HEK293 (cell line): ENCODE results near the gene BECN2.

Experiments used
- CTCF ChIA-PET: fragments of 350-600 bp; formaldehyde crosslinking; extraction: SDS; loops from one replicate; lab custom pipeline; 2021; ENCODE audit warnings: antibody characterized with exemption; lab: Yijun Ruan, JAX
- POLR2A ChIA-PET: fragments of 300-600 bp; formaldehyde crosslinking; extraction: SDS; loops from one replicate; lab custom pipeline; 2020; ENCODE audit warnings: antibody characterized with exemption, inconsistent platforms; lab: Yijun Ruan, JAX
- H3K27ac ChIP-seq: fragments of 200-500 bp; sonication (Bioruptor generic); 2 replicates; pipeline ENCODE4 v1.5.1; 2014; ENCODE audit warnings: low read depth, low read length, control low read depth, inconsistent platforms; ENCODE audit errors: extremely low read depth
- H3K36me3 ChIP-seq, 2 experiments: fragments of 200-500 bp in 1 of 2; sonication (Bioruptor generic) in 1 of 2; 1 replicate in 1 of 2; 2 replicates in 1 of 2; pipeline ENCODE4 v1.5.1; 2014 to 2017; ENCODE audit warnings: inconsistent platforms in 2 of 2, low read length in 2 of 2; ENCODE audit not compliant: control insufficient read depth in 2 of 2, insufficient read depth in 1 of 2
- H3K4me1 ChIP-seq: fragments of 200-500 bp; sonication (Bioruptor generic); 2 replicates; pipeline ENCODE4 v1.5.1; 2014; ENCODE audit warnings: mild to moderate bottlenecking, low read length, inconsistent platforms; ENCODE audit not compliant: control insufficient read depth, insufficient read depth
- H3K4me3 ChIP-seq: 2 replicates; pipeline ENCODE4 v1.5.1; 2011; ENCODE audit warnings: low read depth, mild to moderate bottlenecking, control low read depth, low read length, moderate library complexity
- H3K9me3 ChIP-seq: fragments of 200-500 bp; sonication (Bioruptor generic); 2 replicates; pipeline ENCODE4 v1.5.1; 2014; ENCODE audit warnings: low read depth, low read length, inconsistent platforms; ENCODE audit not compliant: control insufficient read depth, insufficient read depth
- FEZF1 ChIP-seq: fragments of 450-650 bp; formaldehyde crosslinking; IDR thresholded peaks from 2 replicates; pipeline ENCODE4 v1.5.1; 2016; ENCODE audit warnings: missing biosample characterization, missing genetic modification characterization
- HIC1 ChIP-seq: fragments of 450-650 bp; formaldehyde crosslinking; IDR thresholded peaks from 2 replicates; pipeline ENCODE4 v1.5.1; 2016; ENCODE audit warnings: missing biosample characterization, missing genetic modification characterization
- KLF10 ChIP-seq: fragments of 450-650 bp; IDR thresholded peaks from 2 replicates; pipeline ENCODE4 v1.5.1; 2018; ENCODE audit warnings: missing biosample characterization, mild to moderate bottlenecking, missing genetic modification characterization
- KLF17 ChIP-seq: fragments of 450-650 bp; formaldehyde crosslinking; IDR thresholded peaks from 2 replicates; pipeline ENCODE4 v1.5.1; 2016; ENCODE audit warnings: missing biosample characterization, missing genetic modification characterization
- MYNN ChIP-seq: fragments of 450-650 bp; formaldehyde crosslinking; IDR thresholded peaks from 2 replicates; pipeline ENCODE4 v1.5.1; 2016; ENCODE audit warnings: missing biosample characterization, missing genetic modification characterization, borderline replicate concordance
- OSR2 ChIP-seq: fragments of 450-650 bp; formaldehyde crosslinking; IDR thresholded peaks from 2 replicates; pipeline ENCODE4 v1.5.1; 2016; ENCODE audit warnings: missing biosample characterization, missing genetic modification characterization
- TCF7L2 ChIP-seq: IDR thresholded peaks from 2 replicates; pipeline ENCODE4 v1.6.1; 2011; ENCODE audit warnings: low read depth, mild to moderate bottlenecking, inconsistent platforms, low read length, moderate library complexity, borderline replicate concordance
- ZNF169 ChIP-seq: fragments of 450-650 bp; formaldehyde crosslinking; IDR thresholded peaks from 2 replicates; pipeline ENCODE4 v1.5.1; 2016; ENCODE audit warnings: missing biosample characterization, missing genetic modification characterization
- ZNF175 ChIP-seq: fragments of 450-650 bp; formaldehyde crosslinking; IDR thresholded peaks from 2 replicates; pipeline ENCODE4 v1.5.1; 2016; ENCODE audit warnings: missing biosample characterization, missing genetic modification characterization
- ZNF266 ChIP-seq: fragments of 450-650 bp; formaldehyde crosslinking; IDR thresholded peaks from 2 replicates; pipeline ENCODE4 v1.5.1; 2016; ENCODE audit warnings: missing biosample characterization, missing genetic modification characterization, low read depth
- ZNF423 ChIP-seq: fragments of 450-650 bp; formaldehyde crosslinking; IDR thresholded peaks from 2 replicates; pipeline ENCODE4 v1.5.1; 2016; ENCODE audit warnings: missing biosample characterization, missing genetic modification characterization
- ZNF518A ChIP-seq: fragments of 450-650 bp; formaldehyde crosslinking; conservative IDR thresholded peaks from 2 replicates; pipeline ENCODE4 v1.5.1; 2016; ENCODE audit warnings: low read depth, missing biosample characterization, missing genetic modification characterization
- ZNF561 ChIP-seq: fragments of 450-650 bp; IDR thresholded peaks from 2 replicates; pipeline ENCODE4 v1.5.1; 2018; ENCODE audit warnings: missing biosample characterization, missing genetic modification characterization, borderline replicate concordance
- ZNF626 ChIP-seq: fragments of 450-650 bp; sonication (Bioruptor Pico); formaldehyde crosslinking; IDR thresholded peaks from 2 replicates; pipeline ENCODE4 v1.5.1; 2018; ENCODE audit warnings: missing biosample characterization, missing genetic modification characterization, inconsistent platforms
- ZSCAN30 ChIP-seq: fragments of 450-650 bp; IDR thresholded peaks from 2 replicates; pipeline ENCODE4 v1.5.1; 2018; ENCODE audit warnings: missing biosample characterization, mild to moderate bottlenecking, missing genetic modification characterization, moderate library complexity
- TF ChIP-seq, protein P1 (sequence below): fragments of 450-650 bp; formaldehyde crosslinking; IDR thresholded peaks from 2 replicates; pipeline ENCODE4 v1.5.1; 2016; ENCODE audit warnings: missing biosample characterization, missing genetic modification characterization
- TF ChIP-seq, protein P2 (sequence below): fragments of 450-650 bp; formaldehyde crosslinking; IDR thresholded peaks from 2 replicates; pipeline ENCODE4 v1.5.1; 2017; ENCODE audit warnings: missing biosample characterization, missing genetic modification characterization

BECN2 gene

GRCh38 chr1:241979071-241979470 lies 21.5 kb downstream of the BECN2 start:
- Histone ChIP-seq H3K4me3 (no peak overlapping the region), H3K4me1 (no peaks in the 10 kb centered on the region), H3K36me3 (no peaks in the 10 kb centered on the region), H3K27ac (no peak overlapping the region), H3K9me3 (no peaks in the 10 kb centered on the region)
- TF ChIP-seq, protein P1, sequence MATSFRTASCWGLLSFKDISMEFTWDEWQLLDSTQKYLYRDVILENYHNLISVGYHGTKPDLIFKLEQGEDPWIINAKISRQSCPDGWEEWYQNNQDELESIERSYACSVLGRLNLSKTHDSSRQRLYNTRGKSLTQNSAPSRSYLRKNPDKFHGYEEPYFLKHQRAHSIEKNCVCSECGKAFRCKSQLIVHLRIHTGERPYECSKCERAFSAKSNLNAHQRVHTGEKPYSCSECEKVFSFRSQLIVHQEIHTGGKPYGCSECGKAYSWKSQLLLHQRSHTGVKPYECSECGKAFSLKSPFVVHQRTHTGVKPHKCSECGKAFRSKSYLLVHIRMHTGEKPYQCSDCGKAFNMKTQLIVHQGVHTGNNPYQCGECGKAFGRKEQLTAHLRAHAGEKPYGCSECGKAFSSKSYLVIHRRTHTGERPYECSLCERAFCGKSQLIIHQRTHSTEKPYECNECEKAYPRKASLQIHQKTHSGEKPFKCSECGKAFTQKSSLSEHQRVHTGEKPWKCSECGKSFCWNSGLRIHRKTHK (tag by site-specific recombination) = no peak
- TF ChIP-seq ZNF518A (no peak), ZNF626 (tag by site-specific recombination) (no peak), OSR2 (tag by site-specific recombination) (no peak), TCF7L2 (no peak), HIC1 (tag by site-specific recombination) (no peak), ZNF169 (no peak), FEZF1 (no peak), ZNF561 (tag by site-specific recombination) (no peak), KLF10 (tag by site-specific recombination) (no peak), MYNN (tag by site-specific recombination) (no peak), ZNF266 (no peak), ZNF175 (tag by site-specific recombination) (no peak), KLF17 (tag by site-specific recombination) (no peak), ZNF423 (no peak), ZSCAN30 (tag by site-specific recombination) (no peak)
- TF ChIP-seq, protein P2, sequence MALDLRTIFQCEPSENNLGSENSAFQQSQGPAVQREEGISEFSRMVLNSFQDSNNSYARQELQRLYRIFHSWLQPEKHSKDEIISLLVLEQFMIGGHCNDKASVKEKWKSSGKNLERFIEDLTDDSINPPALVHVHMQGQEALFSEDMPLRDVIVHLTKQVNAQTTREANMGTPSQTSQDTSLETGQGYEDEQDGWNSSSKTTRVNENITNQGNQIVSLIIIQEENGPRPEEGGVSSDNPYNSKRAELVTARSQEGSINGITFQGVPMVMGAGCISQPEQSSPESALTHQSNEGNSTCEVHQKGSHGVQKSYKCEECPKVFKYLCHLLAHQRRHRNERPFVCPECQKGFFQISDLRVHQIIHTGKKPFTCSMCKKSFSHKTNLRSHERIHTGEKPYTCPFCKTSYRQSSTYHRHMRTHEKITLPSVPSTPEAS = no peak
- ChIA-PET CTCF (interaction anchor here (0.7 to 1.6 kb wide), 3 partner anchors 19 to 83 kb away, joined by 3 to 8 read pairs (median 6); partner anchors contain the start of gene MAP1LC3C), POLR2A (no interaction called here)
